GM23338 (cell line): Measurements from ENCODE around the gene TBC1D16. TPM values are rescaled to one million over a fixed set of nuclear protein-coding genes. Genes with fewer than 3 reads are reported as not detected.

Experiments used
- ATAC-seq: fragments of 200-7000 bp; cut with Tn5 transposase; 3 replicates; pipeline ENCODE4 v1.9.1; 2020
- DNase-seq: peaks from one replicate; pipeline ENCODE4 v3.0.0-alpha.2; 2015; ENCODE audit warnings: low spot score
- H2AFZ ChIP-seq: fragments of 200-600 bp; sonication (generic); 2 replicates; pipeline ENCODE4 v1.8.0; 2016; ENCODE audit warnings: antibody characterized with exemption, mild to moderate bottlenecking, moderate library complexity
- H3F3A ChIP-seq: fragments of 200-600 bp; sonication (generic); replicated peaks from 2 replicates; pipeline ENCODE4 v1.8.0; 2017; ENCODE audit warnings: antibody characterized with exemption, mixed run types, low read depth
- H3K27ac ChIP-seq: fragments of 200-600 bp; sonication (generic); 2 replicates; pipeline ENCODE4 v1.6.1; 2016; ENCODE audit warnings: low read depth
- H3K27me3 ChIP-seq: fragments of 200-600 bp; sonication (generic); 2 replicates; pipeline ENCODE4 v1.8.0; 2016; ENCODE audit warnings: mild to moderate bottlenecking, mixed run types, moderate library complexity; ENCODE audit not compliant: insufficient read depth
- H3K36me3 ChIP-seq: fragments of 200-600 bp; sonication (generic); 2 replicates; pipeline ENCODE4 v1.8.0; 2016; ENCODE audit warnings: mild to moderate bottlenecking; ENCODE audit not compliant: insufficient read depth
- H3K4me1 ChIP-seq: fragments of 200-600 bp; sonication (generic); 2 replicates; pipeline ENCODE4 v1.8.0; 2016; ENCODE audit warnings: mild to moderate bottlenecking, moderate library complexity; ENCODE audit not compliant: insufficient read depth
- H3K4me2 ChIP-seq: fragments of 200-600 bp; sonication (generic); 2 replicates; pipeline ENCODE4 v1.7.1; 2017; ENCODE audit warnings: mixed run types
- H3K4me3 ChIP-seq: fragments of 200-600 bp; sonication (generic); 2 replicates; pipeline ENCODE4 v1.6.1; 2016; ENCODE audit warnings: mixed run types
- H3K79me2 ChIP-seq: fragments of 200-600 bp; sonication (generic); replicated peaks from 2 replicates; pipeline ENCODE4 v1.8.0; 2017; ENCODE audit warnings: mild to moderate bottlenecking; ENCODE audit not compliant: insufficient read depth
- H3K9me2 ChIP-seq: fragments of 200-600 bp; sonication (generic); 2 replicates; pipeline ENCODE4 v1.8.0; 2017; ENCODE audit not compliant: insufficient read depth
- H4K20me1 ChIP-seq: fragments of 200-600 bp; sonication (generic); replicated peaks from 2 replicates; pipeline ENCODE4 v1.8.0; 2017; ENCODE audit warnings: mild to moderate bottlenecking; ENCODE audit not compliant: insufficient read depth
- H3K27ac Mint-ChIP-seq: 2 replicates; pipeline ENCODE4 v1.8.0; 2020; ENCODE audit warnings: inconsistent platforms, mild to moderate bottlenecking, moderate library complexity, mixed read lengths
- H3K27me3 Mint-ChIP-seq: 3 replicates; pipeline ENCODE4 v1.8.0; 2022; ENCODE audit warnings: low read depth, mild to moderate bottlenecking, moderate library complexity, mixed read lengths, inconsistent platforms; ENCODE audit not compliant: insufficient read depth, poor library complexity
- H3K36me3 Mint-ChIP-seq: 3 replicates; pipeline ENCODE4 v1.8.0; 2021; ENCODE audit warnings: low read depth, mild to moderate bottlenecking, inconsistent platforms, moderate library complexity, mixed read lengths
- H3K4me1 Mint-ChIP-seq: 3 replicates; pipeline ENCODE4 v1.8.0; 2020; ENCODE audit warnings: mild to moderate bottlenecking, inconsistent platforms, mixed read lengths
- H3K4me3 Mint-ChIP-seq: 3 replicates; pipeline ENCODE4 v1.8.0; 2021; ENCODE audit warnings: moderate library complexity, mild to moderate bottlenecking, inconsistent platforms, mixed read lengths
- H3K9me3 Mint-ChIP-seq: 3 replicates; pipeline ENCODE4 v1.8.0; 2020; ENCODE audit warnings: moderate library complexity, mild to moderate bottlenecking, inconsistent platforms, mixed read lengths
- CREB1 ChIP-seq: fragments of 250-450 bp; sonication (Bioruptor Pico); IDR thresholded peaks from 2 replicates; pipeline ENCODE4 v1.5.0; 2020; ENCODE audit warnings: low read depth, mild to moderate bottlenecking, moderate library complexity
- EZH2phosphoT487 ChIP-seq: fragments of 200-600 bp; sonication (generic); IDR thresholded peaks from one replicate; pipeline ENCODE4 v1.8.1; 2018; ENCODE audit warnings: antibody characterized with exemption; ENCODE audit not compliant: unreplicated experiment
- JUNB ChIP-seq: IDR thresholded peaks from one replicate; pipeline ENCODE4 v1.6.1; 2016; ENCODE audit warnings: antibody characterized with exemption; ENCODE audit not compliant: unreplicated experiment
- NANOG ChIP-seq: IDR thresholded peaks from 2 replicates; pipeline ENCODE4 v1.6.1; 2016; ENCODE audit warnings: antibody characterized with exemption, borderline replicate concordance
- ZNF114 ChIP-seq: fragments of 250-450 bp; sonication (Bioruptor Pico); IDR thresholded peaks from 2 replicates; pipeline ENCODE4 v1.5.0; 2020; ENCODE audit warnings: mild to moderate bottlenecking, moderate library complexity
- ZNF462 ChIP-seq: fragments of 250-450 bp; sonication (Bioruptor Pico); IDR thresholded peaks from 2 replicates; pipeline ENCODE4 v1.5.0; 2020; ENCODE audit warnings: mild to moderate bottlenecking, moderate library complexity
- polyA plus RNA-seq: library from polyadenylated mRNA; unstranded; fragments of >200 nt; fragmentation: Nextera tagmentation; extraction: Ambion mirVana; gene quantifications from 2 replicates; pipeline ENCODE4 v1.2.1, GENCODE V29; 2016
- total RNA-seq: library from RNA; depleted of rRNA; stranded (reverse); fragments of >200 nt; shearing (Covaris generic); gene quantifications from 2 replicates; pipeline ENCODE4 v1.2.3, GENCODE V29; 2014

The TBC1D16 gene
- total and polyA plus RNA-seq, 2 experiments from 2014 or later: 16.7 to 104 TPM

- Mint-ChIP-seq H3K27ac (no peak overlapping the region), H3K36me3 (no peaks in the 10 kb centered on the region), H3K9me3 (no peaks in the 10 kb centered on the region), H3K4me3 (no peak overlapping the region), H3K27me3 (peaks cover 18% of the 10 kb centered on the region), H3K4me1 (peaks cover 13% of the 10 kb centered on the region)
- Histone ChIP-seq H3K9me2 (no peaks in the 10 kb centered on the region), H2AFZ (no peak overlapping the region), H3K79me2 (no peaks in the 10 kb centered on the region), H3K4me3 (no peak overlapping the region), H3K27ac (no peak overlapping the region), H3K4me2 (no peak overlapping the region), H3K4me1 (no peaks in the 10 kb centered on the region; the same call in 1 of the 2 replicates), H4K20me1 (no peaks in the 10 kb centered on the region), H3K36me3 (no peaks in the 10 kb centered on the region), H3F3A (no peaks in the 10 kb centered on the region), H3K27me3 (no peaks in the 10 kb centered on the region)
- ATAC-seq (no peak), DNase-seq (no peak)
- no peak for TF ChIP-seq NANOG
- TF ChIP-seq EZH2phosphoT487: no peak
- no peak for TF ChIP-seq ZNF462
Observed at GRCh38 chr17:79916991-79917901, 118.4 kb downstream of the TBC1D16 start.

- Mint-ChIP-seq H3K27ac (no peak overlapping the region), H3K9me3 (no peaks in the 10 kb centered on the region), H3K4me1 (peaks cover 13% of the 10 kb centered on the region), H3K36me3 (no peaks in the 10 kb centered on the region), H3K4me3 (no peak overlapping the region), H3K27me3 (peaks cover 16% of the 10 kb centered on the region)
- Histone ChIP-seq H4K20me1 (no peaks in the 10 kb centered on the region), H3K79me2 (no peaks in the 10 kb centered on the region), H3K36me3 (no peaks in the 10 kb centered on the region), H3K27me3 (no peaks in the 10 kb centered on the region), H3K9me2 (no peaks in the 10 kb centered on the region), H3K4me3 (no peak overlapping the region), H3K4me1 (no peaks in the 10 kb centered on the region; the same call in 1 of the 2 replicates), H2AFZ (no peak overlapping the region), H3K27ac (no peak overlapping the region), H3F3A (no peaks in the 10 kb centered on the region), H3K4me2 (no peak overlapping the region)
- ATAC-seq: no peak
- DNase-seq: no peak
- no peak for TF ChIP-seq JUNB
- no peak for TF ChIP-seq NANOG
- no peak for TF ChIP-seq CREB1 (CRISPR knock-in tag)
- no peak for TF ChIP-seq EZH2phosphoT487
- TF ChIP-seq ZNF114 (CRISPR knock-in tag): no peak
Observed at GRCh38 chr17:79916506-79916905, 119.2 kb downstream of the TBC1D16 start.
